A549 (cell line): ENCODE data around the gene TP53TG5. TPM values are rescaled to one million over a fixed set of nuclear protein-coding genes. Genes with fewer than 3 reads are reported as not detected.
A peak's percentile ranks its signal among the peaks of the same experiment; 100 is the strongest.

Source experiments
- ATAC-seq, 2 experiments: fragments of 200-7000 bp in 1 of 2; fragments of >200 bp in 1 of 2; cut with Nextera tagmentation in 1 of 2; cut with Tn5 transposase in 1 of 2; 3 replicates each; pipeline versions ENCODE4 v1.8.0 to v1.9.1; 2018 to 2020; ENCODE audit warnings: mild to moderate bottlenecking in 1 of 2, moderate library complexity in 1 of 2
- CTCF ChIA-PET: fragments of 300-600 bp; sonication (Branson Sonifier 250); formaldehyde crosslinking; extraction: SDS; loops from one replicate; lab custom pipeline; 2021; ENCODE audit warnings: antibody characterized with exemption, inconsistent platforms; lab: Yijun Ruan, JAX
- POLR2A ChIA-PET: fragments of 350-600 bp; formaldehyde crosslinking; extraction: SDS; loops from one replicate; lab custom pipeline; 2021; ENCODE audit warnings: antibody characterized with exemption, inconsistent platforms; lab: Yijun Ruan, JAX
- DNase-seq, 2 experiments: peaks; one replicate each; pipeline versions ENCODE4 v3.0.0 to v3.0.0-alpha.2; 2011 to 2016; ENCODE audit warnings: low read depth in 1 of 2, low spot score in 1 of 2
- FAIRE-seq: peaks from 2 replicates; lab custom pipeline; 2011; peaks lifted over from hg19 to GRCh38; lab: Jason Lieb, UNC
- H3K27ac ChIP-seq, 2 experiments: fragments of >200 bp; sonication (Bioruptor Twin); formaldehyde crosslinking; 3 replicates each; pipeline ENCODE4 v1.5.1; 2016 to 2017
- H3K4me1 ChIP-seq: fragments of >200 bp; sonication (Bioruptor Twin); formaldehyde crosslinking; 3 replicates; pipeline ENCODE4 v1.6.1; 2016
- H3K4me2 ChIP-seq: fragments of >200 bp; sonication (Bioruptor Twin); formaldehyde crosslinking; 3 replicates; pipeline ENCODE4 v1.6.1; 2016
- H3K4me3 ChIP-seq: fragments of >200 bp; sonication (Bioruptor Twin); formaldehyde crosslinking; 3 replicates; pipeline ENCODE4 v1.5.1; 2016
- H3K9me3 ChIP-seq: fragments of >200 bp; sonication (Bioruptor Twin); formaldehyde crosslinking; 3 replicates; pipeline ENCODE4 v1.6.1; 2016
- BHLHE40 ChIP-seq: IDR thresholded peaks from 2 replicates; pipeline ENCODE4 v1.6.1; 2012; ENCODE audit warnings: low read depth, low read length, inconsistent platforms
- CBX2 ChIP-seq: fragments of 200-600 bp; sonication (generic); IDR thresholded peaks from 2 replicates; pipeline ENCODE4 v1.6.1; 2016; ENCODE audit warnings: low read depth, mild to moderate bottlenecking, borderline replicate concordance
- CBX8 ChIP-seq: fragments of 200-600 bp; sonication (generic); IDR thresholded peaks from 2 replicates; pipeline ENCODE4 v1.6.1; 2016
- CEBPB ChIP-seq, 2 experiments: fragments of >200 bp in 1 of 2; sonication (Bioruptor Twin) in 1 of 2; formaldehyde crosslinking in 1 of 2; IDR thresholded peaks; 2 replicates each; pipeline ENCODE4 v1.6.1; 2012 to 2016
- CHD2 ChIP-seq: fragments of 150-350 bp; IDR thresholded peaks from 2 replicates; pipeline ENCODE4 v1.6.1; 2014; ENCODE audit warnings: low read length; ENCODE audit not compliant: partially characterized antibody
- CHD4 ChIP-seq: fragments of 200-600 bp; sonication (generic); IDR thresholded peaks from 2 replicates; pipeline ENCODE4 v1.6.1; 2016; ENCODE audit warnings: antibody characterized with exemption, mild to moderate bottlenecking, borderline replicate concordance
- CTCF ChIP-seq: fragments of >200 bp; sonication (Bioruptor Twin); formaldehyde crosslinking; IDR thresholded peaks from 3 replicates; pipeline ENCODE4 v1.5.1; 2016
- EP300 ChIP-seq, 2 experiments: fragments of >200 bp; sonication (Bioruptor Twin); formaldehyde crosslinking; IDR thresholded peaks; 2 replicates in 1 of 2; 3 replicates in 1 of 2; pipeline ENCODE4 v1.6.1; 2016 to 2017
- ESRRA ChIP-seq: fragments of 150-350 bp; IDR thresholded peaks from 2 replicates; pipeline ENCODE4 v1.6.1; 2014; ENCODE audit warnings: mild to moderate bottlenecking, low read length, borderline replicate concordance
- FOSL2 ChIP-seq, 2 experiments: fragments of 450-650 bp in 1 of 2; fragments of >200 bp in 1 of 2; sonication (Bioruptor Twin) in 1 of 2; formaldehyde crosslinking; IDR thresholded peaks; 2 replicates each; pipeline versions ENCODE4 v1.5.0 to v1.6.1; 2016 to 2020; ENCODE audit warnings: mild to moderate bottlenecking in 1 of 2, moderate library complexity in 1 of 2
- FOXS1 ChIP-seq: fragments of 250-450 bp; sonication (Bioruptor Pico); IDR thresholded peaks from 2 replicates; pipeline ENCODE4 v1.5.0; 2020; ENCODE audit warnings: mild to moderate bottlenecking, moderate library complexity
- GATA3 ChIP-seq: IDR thresholded peaks from 2 replicates; pipeline ENCODE4 v1.6.1; 2012; ENCODE audit warnings: borderline replicate concordance
- HDAC2 ChIP-seq: fragments of 200-600 bp; sonication (generic); IDR thresholded peaks from 2 replicates; pipeline ENCODE4 v1.6.1; 2016
- HES2 ChIP-seq: fragments of >200 bp; sonication (Bioruptor Twin); formaldehyde crosslinking; IDR thresholded peaks from 2 replicates; pipeline ENCODE4 v1.6.1; 2016
- HOXA7 ChIP-seq: fragments of 250-450 bp; sonication (Bioruptor Pico); IDR thresholded peaks from 2 replicates; pipeline ENCODE4 v1.5.0; 2020; ENCODE audit warnings: mild to moderate bottlenecking, moderate library complexity
- HOXB13 ChIP-seq: fragments of 250-450 bp; sonication (Bioruptor Pico); IDR thresholded peaks from 2 replicates; pipeline ENCODE4 v1.5.0; 2020; ENCODE audit warnings: low read depth, mild to moderate bottlenecking, moderate library complexity
- HOXB5 ChIP-seq: fragments of 250-450 bp; sonication (Bioruptor Pico); IDR thresholded peaks from 2 replicates; pipeline ENCODE4 v1.5.0; 2020; ENCODE audit warnings: mild to moderate bottlenecking, moderate library complexity
- JUN ChIP-seq, 2 experiments: fragments of >200 bp; sonication (Bioruptor Twin); formaldehyde crosslinking; IDR thresholded peaks; 2 replicates in 1 of 2; 3 replicates in 1 of 2; pipeline ENCODE4 v1.6.1; 2016 to 2017
- JUNB ChIP-seq: fragments of >200 bp; sonication (Bioruptor Twin); formaldehyde crosslinking; IDR thresholded peaks from 2 replicates; pipeline ENCODE4 v1.6.1; 2016
- MAX ChIP-seq: IDR thresholded peaks from 2 replicates; pipeline ENCODE4 v1.6.1; 2012
- MAZ ChIP-seq: fragments of 150-350 bp; IDR thresholded peaks from 2 replicates; pipeline ENCODE4 v1.6.1; 2014; ENCODE audit warnings: antibody characterized with exemption, low read depth, low read length, borderline replicate concordance
- NPAS2 ChIP-seq: fragments of 250-450 bp; sonication (Bioruptor Pico); IDR thresholded peaks from 2 replicates; pipeline ENCODE4 v1.8.0; 2022; ENCODE audit warnings: mild to moderate bottlenecking, moderate library complexity, borderline replicate concordance
- POLR2A ChIP-seq: IDR thresholded peaks from 2 replicates; pipeline ENCODE4 v1.6.1; 2012; ENCODE audit warnings: mild to moderate bottlenecking, low read length
- RNF2 ChIP-seq: fragments of 200-600 bp; sonication (generic); IDR thresholded peaks from 2 replicates; pipeline ENCODE4 v1.6.1; 2016; ENCODE audit warnings: low read depth, mild to moderate bottlenecking, antibody characterized with exemption, moderate library complexity, borderline replicate concordance
- SREBF2 ChIP-seq: fragments of 450-650 bp; IDR thresholded peaks from 2 replicates; pipeline ENCODE4 v1.6.1; 2014; ENCODE audit warnings: mild to moderate bottlenecking, moderate library complexity
- ZC3H11A ChIP-seq: fragments of 450-650 bp; IDR thresholded peaks from 2 replicates; pipeline ENCODE4 v1.6.1; 2014; ENCODE audit warnings: antibody characterized with exemption, mild to moderate bottlenecking
- WGBS: methylation state at CpG from one replicate; pipeline ENCODE4 v1.1.6; 2017; ENCODE audit errors: missing lambda C conversion rate; 5-methylcytosine and 5-hydroxymethylcytosine counted together
- polyA plus RNA-seq, 4 experiments: library from polyadenylated mRNA; depleted of rRNA in 3 of 4; stranded (reverse); fragments of >200 nt; fragmentation: RNase III in 1 of 4; extraction: RNeasy Plus Mini Kit Qiagen cat#74134 plus additional on column Dnase treatment in 1 of 4; gene quantifications; 2 replicates in 3 of 4; 3 replicates in 1 of 4; pipeline ENCODE4 v1.2.3, GENCODE V29; 2011 to 2017
- TF ChIP-seq, protein P1 (sequence below): fragments of 250-450 bp; sonication (Bioruptor Pico); IDR thresholded peaks from 2 replicates; pipeline ENCODE4 v1.5.0; 2020; ENCODE audit warnings: low read depth, mild to moderate bottlenecking, moderate library complexity
- TF ChIP-seq, protein P2 (sequence below): fragments of >200 bp; sonication (Bioruptor Twin); formaldehyde crosslinking; IDR thresholded peaks from 3 replicates; pipeline ENCODE4 v1.6.1; 2016
- TF ChIP-seq, protein P3 (sequence below): fragments of 150-350 bp; IDR thresholded peaks from 2 replicates; pipeline ENCODE4 v1.6.1; 2014; ENCODE audit warnings: low read depth, mild to moderate bottlenecking, low read length
- TF ChIP-seq, protein P4 (sequence below): IDR thresholded peaks from 2 replicates; pipeline ENCODE4 v1.6.1; 2012

The TP53TG5 gene
- polyA plus RNA-seq, 2 of the 4 experiments (the other 2 are of a cell fraction), result not detected

DNA sequence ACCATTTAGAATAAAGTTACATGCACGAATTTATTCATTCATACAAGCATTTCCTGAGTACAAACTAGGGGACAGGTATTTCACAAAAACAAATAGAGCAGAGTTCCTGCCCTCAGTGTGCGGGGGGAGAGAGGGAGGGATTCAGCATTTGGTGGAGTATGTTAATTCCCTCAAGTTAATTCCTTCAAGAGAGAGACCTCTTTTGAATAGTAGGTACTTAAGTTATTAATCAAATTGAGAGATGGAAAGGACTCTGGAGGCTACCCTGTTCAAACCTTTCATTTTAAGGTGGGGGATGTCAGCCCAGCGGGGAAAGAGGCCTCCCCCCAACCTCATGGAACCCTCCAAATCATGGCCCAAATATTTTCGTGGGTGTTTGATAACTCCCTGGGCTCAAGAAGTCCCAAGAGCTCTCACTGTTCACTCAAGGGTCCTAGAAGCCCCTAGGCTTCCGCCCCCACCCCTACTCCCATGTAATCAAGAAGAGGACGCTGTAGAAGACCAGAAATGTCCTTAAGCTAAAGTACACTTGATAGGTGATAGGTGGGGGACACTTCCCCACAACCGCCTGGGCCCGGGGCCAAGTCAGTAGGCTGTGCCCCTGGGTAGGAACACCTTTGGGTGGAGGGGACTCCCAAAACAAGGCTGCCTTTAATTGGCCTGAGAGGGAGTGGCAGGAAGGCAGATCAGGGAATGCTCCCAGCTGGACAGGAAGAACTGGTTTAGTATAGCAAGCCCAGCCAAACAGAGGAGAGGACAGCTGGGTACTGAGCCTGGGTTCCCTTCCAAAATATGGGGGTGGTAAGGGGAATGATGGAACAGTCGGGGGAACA, 32.8 kb downstream of the TP53TG5 start (continued):
- TF ChIP-seq CHD4 (no peak), MAX (no peak), FOSL2 (IDR thresholded peaks at IDR 0.05) (no peak), FOSL2 (CRISPR knock-in tag; IDR thresholded peaks at IDR 0.05) (no peak), EP300 (IDR thresholded peaks at IDR 0.05) (no peak), CEBPB (IDR thresholded peaks at IDR 0.05) (no peak), HDAC2 (no peak)
- TF ChIP-seq, protein P1, sequence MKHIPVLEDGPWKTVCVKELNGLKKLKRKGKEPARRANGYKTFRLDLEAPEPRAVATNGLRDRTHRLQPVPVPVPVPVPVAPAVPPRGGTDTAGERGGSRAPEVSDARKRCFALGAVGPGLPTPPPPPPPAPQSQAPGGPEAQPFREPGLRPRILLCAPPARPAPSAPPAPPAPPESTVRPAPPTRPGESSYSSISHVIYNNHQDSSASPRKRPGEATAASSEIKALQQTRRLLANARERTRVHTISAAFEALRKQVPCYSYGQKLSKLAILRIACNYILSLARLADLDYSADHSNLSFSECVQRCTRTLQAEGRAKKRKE (CRISPR knock-in tag), result no peak

DNA sequence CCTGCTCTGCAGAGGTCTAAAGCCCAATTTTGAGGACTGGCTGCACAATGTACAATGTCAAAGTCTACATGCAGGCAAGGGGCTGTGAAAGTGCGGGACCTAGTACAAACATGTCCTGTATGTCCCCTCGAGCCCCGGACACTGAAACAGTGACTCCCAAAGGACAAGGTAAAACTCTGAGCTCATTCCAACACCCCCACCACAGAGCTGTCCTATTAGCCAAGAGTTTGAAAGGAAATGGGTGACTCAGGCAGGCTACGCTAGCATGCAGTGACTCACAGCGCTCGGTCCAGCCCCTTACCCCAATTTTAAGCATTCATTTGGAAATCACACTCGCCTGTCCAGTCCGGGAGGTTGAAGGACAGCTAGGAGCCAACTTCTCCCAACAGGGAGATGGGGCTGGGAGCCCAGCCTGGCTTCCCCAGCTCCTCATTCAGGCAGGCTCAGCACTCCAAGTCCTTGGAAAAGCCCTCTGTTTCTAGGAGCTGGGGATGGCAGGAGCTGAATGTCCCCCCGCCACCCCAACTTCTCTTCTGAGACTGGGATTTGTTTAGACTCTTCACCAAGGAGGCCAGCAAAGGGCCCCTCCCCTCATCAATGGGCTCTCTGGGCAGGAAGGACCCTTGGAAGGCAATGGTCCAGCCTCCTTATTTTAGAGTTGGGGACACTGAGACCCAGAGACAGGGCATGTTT, 33.8 kb downstream of the TP53TG5 start:
- Histone ChIP-seq H3K4me1 (peaks cover 91% of the 10 kb centered on the region), H3K9me3 (no peaks in the 10 kb centered on the region), H3K4me2 (peak overlapping the region; percentile 98), H3K4me3 (peak overlapping the region; percentile 18; the same call in 1 of the 3 replicates), H3K27ac (peak overlapping the region; percentile 82 to 96)
- ChIA-PET POLR2A (interaction anchor here (0.5 to 1.4 kb wide), 7 partner anchors 9 to 428 kb away, joined by 3 to 11 read pairs (median 6); partner anchors contain the start of genes PIGT and SYS1), CTCF (interaction anchor here (1.1 to 8.9 kb wide), 9 partner anchors 9 to 427 kb away, joined by 3 to 82 read pairs (median 6); partner anchors contain the start of gene SYS1)
- DNase-seq (peak in 1 of 2 experiments; percentile 69), FAIRE-seq (no peak), ATAC-seq (peak; percentile 61 to 70)
- WGBS, result 2% methylated on average over 8 of the region's 9 CpGs
- TF ChIP-seq, protein P2, sequence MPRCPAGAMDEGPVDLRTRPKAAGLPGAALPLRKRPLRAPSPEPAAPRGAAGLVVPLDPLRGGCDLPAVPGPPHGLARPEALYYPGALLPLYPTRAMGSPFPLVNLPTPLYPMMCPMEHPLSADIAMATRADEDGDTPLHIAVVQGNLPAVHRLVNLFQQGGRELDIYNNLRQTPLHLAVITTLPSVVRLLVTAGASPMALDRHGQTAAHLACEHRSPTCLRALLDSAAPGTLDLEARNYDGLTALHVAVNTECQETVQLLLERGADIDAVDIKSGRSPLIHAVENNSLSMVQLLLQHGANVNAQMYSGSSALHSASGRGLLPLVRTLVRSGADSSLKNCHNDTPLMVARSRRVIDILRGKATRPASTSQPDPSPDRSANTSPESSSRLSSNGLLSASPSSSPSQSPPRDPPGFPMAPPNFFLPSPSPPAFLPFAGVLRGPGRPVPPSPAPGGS, result no peak
- no peak for TF ChIP-seq CBX8
- TF ChIP-seq CHD2, result no peak
- no peak for TF ChIP-seq CTCF
- TF ChIP-seq POLR2A, result no peak
- no peak for TF ChIP-seq FOXS1 (CRISPR knock-in tag)
- peak in 1 of 2 experiments; percentile 38; a peak in 1 of 5 replicates for TF ChIP-seq EP300 (IDR thresholded peaks at IDR 0.05)
- TF ChIP-seq GATA3, result 0 out of 2 replicates have a peak, but pooled peaks have one; percentile 10
- no peak for TF ChIP-seq NPAS2 (CRISPR knock-in tag)
- no peak for TF ChIP-seq MAZ
- no peak for TF ChIP-seq HOXB13 (CRISPR knock-in tag)
- TF ChIP-seq CBX2, result no peak
- no peak for TF ChIP-seq HES2
- TF ChIP-seq JUN (IDR thresholded peaks at IDR 0.05), result peak in 1 of 2 experiments; percentile 49; a peak in 2 of 5 replicates
- TF ChIP-seq BHLHE40, result no peak
- no peak for TF ChIP-seq ZC3H11A
- TF ChIP-seq HOXB5 (CRISPR knock-in tag), result no peak
- TF ChIP-seq FOSL2 (IDR thresholded peaks at IDR 0.05), result peak; percentile 82
- TF ChIP-seq FOSL2 (CRISPR knock-in tag; IDR thresholded peaks at IDR 0.05), result peak; percentile 89
- no peak for TF ChIP-seq MAX
- TF ChIP-seq ESRRA, result no peak
- TF ChIP-seq JUNB, result peak; percentile 70
- TF ChIP-seq, protein P3, sequence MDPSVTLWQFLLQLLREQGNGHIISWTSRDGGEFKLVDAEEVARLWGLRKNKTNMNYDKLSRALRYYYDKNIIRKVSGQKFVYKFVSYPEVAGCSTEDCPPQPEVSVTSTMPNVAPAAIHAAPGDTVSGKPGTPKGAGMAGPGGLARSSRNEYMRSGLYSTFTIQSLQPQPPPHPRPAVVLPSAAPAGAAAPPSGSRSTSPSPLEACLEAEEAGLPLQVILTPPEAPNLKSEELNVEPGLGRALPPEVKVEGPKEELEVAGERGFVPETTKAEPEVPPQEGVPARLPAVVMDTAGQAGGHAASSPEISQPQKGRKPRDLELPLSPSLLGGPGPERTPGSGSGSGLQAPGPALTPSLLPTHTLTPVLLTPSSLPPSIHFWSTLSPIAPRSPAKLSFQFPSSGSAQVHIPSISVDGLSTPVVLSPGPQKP, result no peak
- no peak for TF ChIP-seq HOXA7
- no peak for TF ChIP-seq RNF2
- TF ChIP-seq SREBF2, result no peak
- TF ChIP-seq CEBPB (IDR thresholded peaks at IDR 0.05), result peak; percentile 31 to 73; a peak in 2 of 4 replicates
- TF ChIP-seq, protein P4, sequence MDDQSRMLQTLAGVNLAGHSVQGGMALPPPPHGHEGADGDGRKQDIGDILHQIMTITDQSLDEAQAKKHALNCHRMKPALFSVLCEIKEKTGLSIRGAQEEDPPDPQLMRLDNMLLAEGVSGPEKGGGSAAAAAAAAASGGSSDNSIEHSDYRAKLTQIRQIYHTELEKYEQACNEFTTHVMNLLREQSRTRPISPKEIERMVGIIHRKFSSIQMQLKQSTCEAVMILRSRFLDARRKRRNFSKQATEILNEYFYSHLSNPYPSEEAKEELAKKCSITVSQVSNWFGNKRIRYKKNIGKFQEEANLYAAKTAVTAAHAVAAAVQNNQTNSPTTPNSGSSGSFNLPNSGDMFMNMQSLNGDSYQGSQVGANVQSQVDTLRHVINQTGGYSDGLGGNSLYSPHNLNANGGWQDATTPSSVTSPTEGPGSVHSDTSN, result no peak
